Activated CD4-positive, alpha-beta memory T cell treated with anti-CD3 and anti-CD28 coated beads, Interleukin-2, amount 10 ng/mL, durations not matched to agents 7 days and 5 days (primary cell): ENCODE data around the gene AHNAK2. TPM values are rescaled to one million over a fixed set of nuclear protein-coding genes. Genes with fewer than 3 reads are reported as not detected.
"Not testable (repeated sequence)": the region's sequence is repeated elsewhere in the genome, so short reads cannot be mapped to it uniquely, and the experiment has no call there.

Experiments used
- CTCF ChIA-PET: fragments of 350-600 bp; sonication (Branson Sonifier 250); formaldehyde crosslinking; loops from one replicate; lab custom pipeline; 2021; ENCODE audit warnings: antibody characterized with exemption, inconsistent platforms; lab: Charles Lee
- POLR2A ChIA-PET: fragments of 350-600 bp; sonication (Branson Sonifier 250); formaldehyde crosslinking; loops from one replicate; lab custom pipeline; 2021; ENCODE audit warnings: antibody characterized with exemption; lab: Charles Lee
- DNase-seq: peaks from one replicate; pipeline ENCODE4 v3.0.0-alpha.2; 2020
- H3K27ac Mint-ChIP-seq: one replicate; pipeline ENCODE4 v1.8.0; 2021; ENCODE audit warnings: mild to moderate bottlenecking, mixed read lengths
- H3K27me3 Mint-ChIP-seq: one replicate; pipeline ENCODE4 v1.8.0; 2021; ENCODE audit warnings: mixed read lengths
- H3K36me3 Mint-ChIP-seq: one replicate; pipeline ENCODE4 v1.8.0; 2021; ENCODE audit warnings: low read depth, mixed read lengths
- H3K4me1 Mint-ChIP-seq: one replicate; pipeline ENCODE4 v1.8.0; 2021; ENCODE audit warnings: mixed read lengths
- H3K4me3 Mint-ChIP-seq: one replicate; pipeline ENCODE4 v1.8.0; 2021; ENCODE audit warnings: mild to moderate bottlenecking, mixed read lengths
- H3K9me3 Mint-ChIP-seq: one replicate; pipeline ENCODE4 v1.8.0; 2021; ENCODE audit warnings: mixed read lengths
- total RNA-seq, 2 experiments: library from RNA; stranded (reverse); gene quantifications; one replicate each; pipeline ENCODE4 v1.2.3, GENCODE V29; 2021

Gene AHNAK2
- total RNA-seq: not detected

DNA sequence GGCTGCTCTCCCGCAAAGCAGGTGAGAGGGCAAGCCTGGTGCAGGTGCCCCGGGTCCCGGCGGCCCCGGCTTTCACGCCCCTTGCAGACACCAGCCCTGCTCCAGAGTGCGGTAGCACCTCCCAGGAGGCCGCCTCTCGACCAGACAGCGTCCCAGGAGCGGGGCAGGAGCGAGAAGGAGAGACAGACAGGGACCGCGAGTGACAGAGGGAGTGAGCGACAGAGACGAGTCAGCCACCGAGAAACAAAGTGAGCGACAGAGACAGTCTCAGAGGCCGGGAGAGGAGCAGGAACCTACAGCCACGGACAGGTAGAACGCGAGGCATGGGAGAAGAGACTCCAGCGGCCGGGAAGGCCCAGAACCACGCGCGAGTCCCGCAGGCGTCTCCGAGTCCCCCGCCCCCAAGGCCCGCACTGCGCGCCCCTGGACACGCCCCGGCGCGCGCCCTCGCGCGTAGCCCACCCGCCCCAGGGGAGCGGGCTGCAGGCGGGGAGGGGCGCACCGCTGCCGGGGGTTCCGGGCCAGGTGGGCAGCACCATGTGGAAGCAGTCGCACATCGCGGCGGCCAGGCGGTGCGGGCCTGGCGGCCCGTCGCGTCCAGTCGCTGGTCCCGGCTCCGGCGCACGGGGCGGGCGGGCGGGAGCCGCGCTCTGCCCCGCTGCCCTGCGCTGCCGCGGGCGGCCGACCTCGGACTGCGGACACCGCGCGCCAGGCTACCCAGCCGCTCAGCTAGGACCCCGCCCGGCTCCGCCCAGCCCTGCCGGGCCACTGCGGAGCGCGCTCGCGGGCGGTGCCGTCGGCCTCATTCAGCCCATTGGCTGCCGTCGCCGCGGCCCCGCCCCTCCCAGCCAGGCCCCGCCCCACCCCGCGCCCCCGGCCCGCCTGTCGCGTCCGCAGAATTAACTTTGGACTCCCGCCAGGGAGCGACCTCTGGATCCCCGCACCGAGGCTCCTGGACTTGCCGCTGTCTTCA, at the start of gene AHNAK2:
Gene AHNAK2 (minus strand): TSS at position 694 of the 973 bp plus-strand sequence. CDS start 137 bp downstream, at position 557.
- no peaks in the 10 kb centered on the region for H3K9me3 Mint-ChIP-seq
- H3K4me3 Mint-ChIP-seq: peak within 1 kb of the TSS; percentile 62
- H3K27ac Mint-ChIP-seq: no peak within 1 kb of the TSS
- ChIA-PET POLR2A (no interaction called here), CTCF (interaction anchor here (2.4 to 5.0 kb wide), 2 partner anchors 48 to 67 kb away, joined by 8 to 73 read pairs; no protein-coding TSS in a partner anchor)
- peaks cover 30% of the 10 kb centered on the region for H3K27me3 Mint-ChIP-seq
- no peaks in the 10 kb centered on the region for H3K36me3 Mint-ChIP-seq
- DNase-seq: peak; percentile 55
- peaks cover 14% of the 10 kb centered on the region for H3K4me1 Mint-ChIP-seq

DNA sequence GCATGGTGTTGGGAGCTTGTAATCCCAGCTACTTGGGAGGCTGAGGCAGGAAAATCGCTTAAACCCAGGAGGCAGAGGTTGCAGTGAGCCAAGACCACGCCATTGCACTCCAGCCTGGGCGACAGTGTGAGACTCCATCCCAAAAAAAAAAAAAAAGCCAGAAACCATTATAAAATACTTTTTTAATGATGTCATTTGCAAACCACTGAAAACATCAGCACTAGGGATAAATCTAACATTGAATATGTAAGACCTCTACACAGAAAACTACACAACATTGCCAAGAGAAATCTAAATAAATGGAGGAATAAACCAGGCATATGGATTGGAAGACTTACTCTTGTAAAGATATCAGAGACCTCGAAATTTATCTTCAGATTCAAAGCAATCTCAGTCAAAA, 49.5 kb upstream of the AHNAK2 start:
- H3K27me3 Mint-ChIP-seq, H3K4me3 Mint-ChIP-seq, H3K9me3 Mint-ChIP-seq, H3K27ac Mint-ChIP-seq, DNase-seq: not testable (repeated sequence)
- ChIA-PET POLR2A (interaction anchor here (1.6 to 3.6 kb wide), 4 partner anchors 9 to 33 kb away, joined by 6 to 18 read pairs (median 8); no protein-coding TSS in a partner anchor), CTCF (interaction anchor here (2.3 to 3.4 kb wide), 2 partner anchors 17 to 18 kb away, joined by 14 to 36 read pairs; no protein-coding TSS in a partner anchor)
- peaks cover 13% of the 10 kb centered on the region for H3K36me3 Mint-ChIP-seq
- H3K4me1 Mint-ChIP-seq: peaks cover 51% of the 10 kb centered on the region

DNA sequence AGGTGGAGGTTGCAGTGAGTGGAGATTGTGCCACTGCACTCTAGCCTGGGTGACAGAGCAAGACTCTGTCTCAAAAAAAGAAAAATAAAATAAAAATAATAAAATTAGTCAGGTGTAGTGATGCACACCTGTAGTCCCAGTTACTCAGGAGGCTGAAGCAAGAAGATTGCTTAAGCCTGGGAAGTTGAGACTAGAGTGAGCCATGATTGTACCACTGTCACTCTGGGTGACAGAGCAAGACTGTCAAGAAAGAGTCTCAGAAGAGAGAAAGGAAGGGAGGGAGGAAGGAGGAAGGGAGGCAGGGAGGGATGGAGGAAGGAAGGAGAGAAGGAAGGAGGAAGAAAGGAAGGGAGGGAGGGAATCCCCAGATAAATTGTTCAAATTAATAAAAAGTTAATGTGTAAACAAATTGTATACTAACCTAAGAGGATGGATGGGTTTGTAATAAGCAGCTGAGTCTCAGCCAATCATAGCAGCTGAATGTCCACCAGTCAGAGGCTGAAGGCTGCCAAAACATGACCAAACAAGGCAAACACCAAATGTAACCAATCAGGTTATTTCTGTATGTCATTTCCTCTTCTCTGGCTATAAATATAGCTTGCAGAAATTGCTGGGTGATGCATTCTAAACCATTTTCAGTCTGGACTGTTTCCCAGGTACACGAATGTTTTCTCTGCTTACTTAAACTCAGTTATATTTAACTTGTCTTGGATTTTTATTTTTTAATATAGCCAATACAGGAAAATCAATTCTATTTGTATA, 48.8 kb upstream of the AHNAK2 start:
- H3K36me3 Mint-ChIP-seq: peaks cover 13% of the 10 kb centered on the region
- peaks cover 51% of the 10 kb centered on the region for H3K4me1 Mint-ChIP-seq
- peak overlapping the region; percentile 90 for H3K27ac Mint-ChIP-seq
- no peaks in the 10 kb centered on the region for H3K27me3 Mint-ChIP-seq
- H3K4me3 Mint-ChIP-seq: no peak overlapping the region
- POLR2A ChIA-PET: interaction anchor here (0.7 to 3.6 kb wide), 7 partner anchors 10 to 274 kb away, joined by 3 to 18 read pairs (median 6); partner anchors contain the start of gene BRF1
- CTCF ChIA-PET: interaction anchor here (0.6 to 3.4 kb wide), 3 partner anchors 9 to 51 kb away, joined by 3 to 36 read pairs (median 8); no protein-coding TSS in a partner anchor
- no peak for DNase-seq
- H3K9me3 Mint-ChIP-seq: peaks cover 2% of the 10 kb centered on the region

DNA sequence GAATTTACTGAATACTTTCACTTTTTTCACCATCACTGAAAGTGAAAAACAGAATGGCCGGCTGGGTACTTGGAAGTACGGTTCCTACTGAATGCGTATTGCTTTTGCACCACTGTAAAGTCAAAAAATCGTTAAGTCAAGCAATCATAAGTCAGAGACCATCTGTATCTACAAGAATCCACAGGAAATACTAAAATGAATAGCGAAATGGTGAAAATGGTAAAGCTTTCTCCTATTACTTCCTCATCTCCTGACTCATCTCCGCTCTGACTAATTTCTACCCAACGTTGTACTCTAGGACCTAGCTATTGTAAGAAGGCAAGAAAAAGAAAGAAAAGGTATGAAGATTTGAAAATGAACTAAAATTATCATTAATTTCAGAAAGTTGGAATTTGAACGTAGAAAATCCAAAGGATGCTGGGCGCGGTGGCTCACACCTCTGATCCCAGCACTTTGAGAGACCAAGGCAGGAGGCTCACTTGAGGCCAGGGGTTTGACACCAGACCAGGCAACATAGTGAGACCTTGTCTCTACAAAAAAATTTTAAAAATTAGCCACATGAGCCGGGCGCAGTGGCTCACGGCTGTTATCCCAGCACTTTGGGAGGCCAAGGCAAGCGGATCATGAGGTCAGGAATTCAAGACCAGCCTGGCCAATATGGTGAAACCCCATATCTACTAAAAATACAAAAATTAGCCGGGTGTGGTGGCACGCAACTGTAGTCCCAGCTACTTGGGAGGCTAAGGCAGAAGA, 48.0 kb upstream of the AHNAK2 start:
- Mint-ChIP-seq H3K36me3 (peaks cover 17% of the 10 kb centered on the region), H3K4me3 (peak overlapping the region; percentile 52)
- POLR2A ChIA-PET: interaction anchor here (0.7 to 3.6 kb wide), 10 partner anchors 9 to 275 kb away, joined by 3 to 18 read pairs (median 4); partner anchors contain the start of gene BRF1

DNA sequence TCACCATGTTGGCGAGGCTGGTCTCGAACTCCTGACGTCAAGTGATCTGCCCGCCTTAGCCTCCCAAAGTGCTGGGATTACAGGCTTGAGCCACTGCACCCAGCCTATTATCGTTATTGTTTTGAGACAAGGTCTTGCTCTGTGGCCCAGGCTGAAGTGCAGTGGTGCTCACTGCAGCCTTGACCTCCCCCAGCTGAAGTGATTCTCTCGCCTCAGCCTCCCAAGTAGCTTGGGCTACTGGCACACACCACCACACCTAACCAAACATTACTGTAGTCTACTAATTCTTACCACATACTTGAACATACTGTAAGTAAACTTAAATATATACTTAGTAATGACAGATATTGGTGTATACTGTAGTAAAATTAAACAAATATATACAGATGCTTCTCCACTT, 47.3 kb upstream of the AHNAK2 start:
- ChIA-PET POLR2A (interaction anchor here (0.9 to 3.6 kb wide), 8 partner anchors 11 to 267 kb away, joined by 3 to 18 read pairs (median 4); no protein-coding TSS in a partner anchor), CTCF (interaction anchor here (0.6 to 3.4 kb wide), 6 partner anchors 20 to 65 kb away, joined by 3 to 36 read pairs (median 5); partner anchors contain the start of gene CLBA1)
- no peaks in the 10 kb centered on the region for H3K27me3 Mint-ChIP-seq
- H3K9me3 Mint-ChIP-seq: peaks cover 2% of the 10 kb centered on the region
- H3K36me3 Mint-ChIP-seq: peaks cover 17% of the 10 kb centered on the region
- no peak for DNase-seq
- H3K4me1 Mint-ChIP-seq: peaks cover 58% of the 10 kb centered on the region
- H3K27ac Mint-ChIP-seq: peak overlapping the region; percentile 90
- no peak overlapping the region for H3K4me3 Mint-ChIP-seq

More for the DNA sequence above, 48.0 kb upstream of the AHNAK2 start:
- H3K27me3 Mint-ChIP-seq: no peaks in the 10 kb centered on the region
- H3K4me1 Mint-ChIP-seq: peaks cover 58% of the 10 kb centered on the region
- H3K9me3 Mint-ChIP-seq: peaks cover 2% of the 10 kb centered on the region
- peak overlapping the region; percentile 90 for H3K27ac Mint-ChIP-seq
- no peak for DNase-seq
- CTCF ChIA-PET: interaction anchor here (0.6 to 3.4 kb wide), 5 partner anchors 9 to 64 kb away, joined by 3 to 36 read pairs (median 5); partner anchors contain the start of gene CLBA1

DNA sequence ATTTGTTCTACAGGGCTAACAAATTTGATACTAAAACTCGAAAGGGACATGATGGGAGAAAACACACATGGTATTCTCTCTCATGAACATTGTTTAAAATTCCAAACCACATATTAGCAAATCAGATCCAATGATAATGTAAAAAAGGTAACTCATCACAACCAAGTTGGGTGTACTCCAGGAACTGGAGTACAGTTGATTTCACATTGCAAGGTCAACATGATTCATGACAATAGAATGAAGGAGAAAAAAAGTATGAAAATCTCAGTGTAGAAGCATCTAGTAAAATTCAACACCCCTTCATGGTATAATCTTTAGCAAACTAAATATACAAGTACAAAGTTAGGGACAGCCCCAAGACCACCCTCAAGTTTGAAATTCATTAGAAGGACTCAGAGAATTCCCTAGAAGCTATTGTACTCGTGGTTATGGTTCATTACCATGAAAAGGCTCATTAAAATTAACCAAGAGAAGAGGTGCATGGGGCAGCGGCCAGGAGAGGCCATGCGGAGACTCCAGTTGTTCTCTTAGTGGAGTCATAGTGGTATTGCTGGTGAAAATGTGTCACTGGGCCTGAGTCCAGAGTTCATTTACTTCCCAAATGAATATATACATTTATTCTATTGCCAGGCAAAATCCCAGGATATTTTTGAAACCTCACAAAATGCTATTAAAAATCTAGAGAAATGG, 45.8 kb upstream of the AHNAK2 start:
- Mint-ChIP-seq H3K9me3 (peaks cover 2% of the 10 kb centered on the region), H3K27ac (peak overlapping the region; percentile 27), H3K4me3 (no peak overlapping the region), H3K27me3 (no peaks in the 10 kb centered on the region), H3K4me1 (peaks cover 67% of the 10 kb centered on the region), H3K36me3 (peaks cover 31% of the 10 kb centered on the region)
- no peak for DNase-seq
- ChIA-PET POLR2A (interaction anchor here (3.6 kb wide), 1 partner anchor 37 kb away, joined by 18 read pairs; no protein-coding TSS in a partner anchor), CTCF (interaction anchor here (2.5 kb wide), 1 partner anchor 38 kb away, joined by 5 read pairs; the partner anchor contains the start of gene CLBA1)

DNA sequence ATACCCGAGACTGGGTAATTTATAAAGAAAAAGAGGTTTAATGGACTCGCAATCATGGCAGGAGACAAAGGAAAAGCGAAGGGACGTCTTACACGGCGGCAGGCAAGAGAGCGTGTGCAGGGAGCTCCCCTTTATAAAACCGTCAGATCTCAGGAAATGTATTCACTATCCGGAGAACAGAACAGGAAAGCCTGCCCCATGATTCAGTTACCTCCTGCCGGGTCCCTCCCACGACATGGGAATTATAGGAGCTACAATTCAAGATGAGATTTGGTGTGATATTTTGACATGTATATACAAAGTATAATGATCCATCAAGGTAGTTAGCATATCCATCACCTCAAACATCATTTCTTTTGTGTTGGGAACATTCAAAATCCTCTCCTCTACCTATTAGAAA, 45.0 kb upstream of the AHNAK2 start:
- H3K36me3 Mint-ChIP-seq: peaks cover 39% of the 10 kb centered on the region
- no peak for DNase-seq
- ChIA-PET POLR2A (interaction anchor here (7.6 kb wide), 1 partner anchor 39 kb away, joined by 120 read pairs; the partner anchor contains the start of gene GPR132), CTCF (interaction anchor here (6.2 kb wide), 1 partner anchor 22 kb away, joined by 59 read pairs; no protein-coding TSS in a partner anchor)
- H3K27me3 Mint-ChIP-seq: no peaks in the 10 kb centered on the region
- peaks cover 75% of the 10 kb centered on the region for H3K4me1 Mint-ChIP-seq
- H3K9me3 Mint-ChIP-seq: peaks cover 2% of the 10 kb centered on the region
- H3K4me3 Mint-ChIP-seq: peak overlapping the region; percentile 26
- H3K27ac Mint-ChIP-seq: peak overlapping the region; percentile 53

DNA sequence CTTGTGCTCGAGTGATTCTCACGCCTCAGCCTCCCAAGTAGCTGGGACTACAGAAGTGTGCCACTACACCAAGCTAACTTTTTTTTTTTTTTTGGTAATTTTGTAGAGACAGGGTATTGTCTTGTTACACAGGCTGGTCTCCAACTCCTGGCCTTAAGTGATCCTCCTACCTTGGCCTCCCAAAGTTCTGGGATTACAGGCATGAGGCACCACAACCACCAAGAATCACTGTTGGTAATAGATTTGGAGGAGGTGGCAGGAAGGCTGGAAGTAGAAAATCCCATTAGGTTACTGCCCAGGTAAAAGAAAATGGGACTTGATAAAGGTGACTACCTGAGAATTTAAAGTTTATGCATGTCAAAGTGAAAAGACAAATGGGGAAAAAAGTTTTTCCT, 44.1 kb upstream of the AHNAK2 start:
- H3K36me3 Mint-ChIP-seq: peaks cover 42% of the 10 kb centered on the region
- POLR2A ChIA-PET: interaction anchor here (2.1 to 7.6 kb wide), 5 partner anchors 11 to 40 kb away, joined by 7 to 120 read pairs (median 44); partner anchors contain the start of genes CLBA1 and GPR132
- no peaks in the 10 kb centered on the region for H3K27me3 Mint-ChIP-seq
- H3K4me1 Mint-ChIP-seq: peaks cover 76% of the 10 kb centered on the region
- no peak for DNase-seq
- H3K27ac Mint-ChIP-seq: no peak overlapping the region
- H3K4me3 Mint-ChIP-seq: peak overlapping the region; percentile 87
- peaks cover 2% of the 10 kb centered on the region for H3K9me3 Mint-ChIP-seq
- CTCF ChIA-PET: interaction anchor here (0.8 to 6.2 kb wide), 2 partner anchors 23 to 43 kb away, joined by 3 to 59 read pairs; partner anchors contain the start of gene GPR132

DNA sequence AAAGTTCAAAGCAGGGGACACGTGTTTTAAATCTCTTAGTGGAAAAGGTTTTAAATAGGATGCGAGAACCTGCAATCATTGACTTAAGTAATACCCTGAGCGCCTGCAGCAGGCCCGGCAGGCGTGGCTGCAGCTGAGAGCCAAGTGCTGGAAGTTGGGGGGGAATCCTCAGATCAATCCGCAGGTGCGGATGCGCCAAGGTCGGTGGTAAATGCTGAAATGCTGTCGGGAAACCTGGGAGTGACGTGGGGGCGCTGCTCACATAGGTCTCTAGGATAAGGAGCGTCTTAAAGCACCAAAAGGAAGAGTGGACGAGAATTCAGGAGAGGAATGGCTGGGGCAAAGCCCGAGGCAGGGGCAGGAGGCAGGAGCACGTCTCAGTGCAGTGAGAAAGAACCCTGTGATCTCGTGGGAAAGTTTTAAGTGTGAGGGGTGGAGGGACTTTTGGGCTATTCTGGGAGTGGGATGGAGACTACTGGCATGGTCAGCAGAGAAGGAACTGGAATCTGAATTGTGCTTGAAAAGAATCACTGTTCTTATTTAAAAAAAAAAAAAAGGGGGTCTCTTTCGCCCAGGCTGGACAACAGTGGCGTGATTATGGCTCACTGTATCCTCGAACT, 43.6 kb upstream of the AHNAK2 start:
- peaks cover under 1% of the 10 kb centered on the region for H3K9me3 Mint-ChIP-seq
- peaks cover 77% of the 10 kb centered on the region for H3K4me1 Mint-ChIP-seq
- H3K27me3 Mint-ChIP-seq: no peaks in the 10 kb centered on the region
- peak overlapping the region; percentile 87 for H3K4me3 Mint-ChIP-seq
- ChIA-PET CTCF (interaction anchor here (0.8 to 6.2 kb wide), 4 partner anchors 23 to 44 kb away, joined by 3 to 59 read pairs (median 4); partner anchors contain the start of genes CLBA1 and GPR132), POLR2A (interaction anchor here (1.0 to 7.6 kb wide), 11 partner anchors 11 to 40 kb away, joined by 3 to 120 read pairs (median 8); partner anchors contain the start of genes CLBA1 and GPR132)
- peaks cover 42% of the 10 kb centered on the region for H3K36me3 Mint-ChIP-seq
- H3K27ac Mint-ChIP-seq: peak overlapping the region; percentile 84
- peak; percentile 42 for DNase-seq
